ENCODE results near the gene TAPT1.

The TAPT1 gene

DNA sequence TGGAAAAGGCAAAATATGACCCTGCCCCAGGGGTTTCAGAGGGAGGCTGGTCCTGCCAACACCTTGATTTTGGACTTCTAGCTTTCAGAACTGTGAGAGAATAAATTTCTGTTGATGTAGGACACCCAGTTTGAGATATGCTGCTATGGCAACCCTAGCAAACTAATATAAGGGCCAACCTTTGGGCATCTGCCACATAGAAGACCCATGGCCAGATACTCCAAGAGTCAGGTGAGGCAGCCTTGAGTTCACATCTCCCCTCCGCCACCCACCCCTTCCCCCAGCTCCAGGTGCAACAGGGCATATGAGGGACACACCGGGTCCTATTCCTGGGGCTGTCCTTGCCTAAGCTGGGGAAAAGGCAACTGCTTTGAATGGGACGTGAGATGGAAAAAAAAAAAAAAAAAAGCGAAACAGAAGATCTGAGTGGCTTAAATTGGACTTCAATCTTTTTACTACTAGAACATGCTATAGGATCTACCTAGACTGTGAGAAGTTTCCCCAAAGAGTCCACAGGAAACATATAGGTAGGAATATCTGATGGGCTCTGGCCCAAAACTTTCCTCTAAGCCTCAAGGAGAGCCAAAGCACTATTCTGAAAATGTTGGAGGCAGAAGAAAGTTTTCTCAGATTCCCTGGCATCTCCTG, 85.9 kb downstream of the TAPT1 start:
- in situ Hi-C loops (cut with MboI; ENCODE audit: low sequenced_read_pairs), result no loop called here

GRCh38 chr4:16139066-16139945, 87.0 kb downstream of the TAPT1 start:
- in situ Hi-C loops (cut with MboI; ENCODE audit: low sequenced_read_pairs), result no loop called here

- in situ Hi-C loops (cut with MboI; ENCODE audit: low sequenced_read_pairs), result no loop called here
These were observed 89.4 kb downstream of the TAPT1 start for GRCh38 chr4:16136827-16137226.

- in situ Hi-C loops (cut with MboI; ENCODE audit: low sequenced_read_pairs), result no loop called here
These were observed 90.0 kb downstream of the TAPT1 start for GRCh38 chr4:16136311-16136710.

GRCh38 chr4:16133406-16133805, 92.9 kb downstream of the TAPT1 start:
- in situ Hi-C loops (cut with MboI; ENCODE audit: low sequenced_read_pairs), result no loop called here

GRCh38 chr4:16131293-16131692, 95.0 kb downstream of the TAPT1 start:
- in situ Hi-C loops (cut with MboI; ENCODE audit: low sequenced_read_pairs), result no loop called here

- in situ Hi-C loops (cut with MboI; ENCODE audit: low sequenced_read_pairs), result no loop called here
These were observed 96.9 kb downstream of the TAPT1 start for GRCh38 chr4:16129336-16129735.

DNA sequence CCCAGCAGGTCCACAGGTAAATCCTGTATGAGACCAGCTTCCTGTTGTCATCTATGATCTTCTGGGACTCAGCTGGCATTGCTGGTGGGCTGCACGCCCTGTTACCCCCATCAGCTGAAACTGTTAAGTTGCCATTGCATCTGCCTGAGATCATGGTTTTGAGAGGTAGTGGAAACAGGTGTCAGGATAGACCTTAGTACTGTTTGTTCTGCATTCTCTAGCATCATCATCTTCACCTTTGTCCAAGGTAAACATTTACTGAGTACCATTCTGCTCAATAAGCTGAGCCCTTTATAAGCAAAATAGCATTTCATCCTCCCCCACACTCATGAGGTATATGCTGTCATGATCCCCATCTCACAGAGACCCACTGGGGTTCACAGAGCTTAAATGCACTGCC, 99.6 kb downstream of the TAPT1 start:
- in situ Hi-C loops (cut with MboI; ENCODE audit: low sequenced_read_pairs), result no loop called here

DNA sequence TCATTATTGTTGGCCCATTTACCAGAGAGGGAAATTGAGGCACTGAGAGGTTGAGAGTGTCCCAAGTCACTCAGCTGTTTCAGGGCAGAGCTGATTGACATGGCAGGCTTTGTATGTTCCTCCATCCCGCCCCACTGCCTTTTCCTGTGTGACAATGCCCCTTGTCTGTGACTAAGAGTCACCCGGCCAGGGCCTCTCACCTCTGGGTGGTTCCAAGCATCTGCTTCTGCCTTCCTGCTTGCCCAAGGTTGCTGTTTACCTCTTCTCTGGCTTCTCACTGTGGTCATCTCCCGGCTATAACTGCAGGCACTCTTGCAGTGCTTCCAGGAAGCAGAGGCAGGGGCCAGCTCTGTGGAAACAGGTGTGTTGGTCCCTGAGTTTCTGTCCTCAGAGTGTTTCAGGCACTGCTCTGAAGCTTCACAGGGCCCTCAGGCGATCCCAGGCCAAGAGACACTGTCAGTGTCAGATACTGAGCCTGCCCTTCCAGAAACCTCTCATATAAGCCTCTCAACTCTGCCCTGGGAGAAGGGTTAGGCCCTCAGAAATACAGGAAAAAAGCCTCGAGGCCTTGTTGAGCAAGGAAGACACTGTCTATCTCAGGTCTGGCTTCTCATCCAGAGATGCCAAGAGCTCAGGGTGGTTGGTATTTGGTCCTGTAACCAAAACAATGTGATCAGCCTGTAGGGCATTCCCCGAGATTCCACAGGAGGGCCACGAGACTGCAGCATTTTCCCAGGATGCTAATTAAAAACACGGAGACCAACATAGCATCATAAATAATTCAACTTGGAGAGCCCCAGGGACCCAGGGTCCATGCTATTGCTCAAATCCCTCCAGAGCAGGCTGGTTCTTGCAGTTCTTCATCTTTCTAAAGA, 100.5 kb downstream of the TAPT1 start:
- in situ Hi-C loops (cut with MboI; ENCODE audit: low sequenced_read_pairs), result no loop called here

- in situ Hi-C loops (cut with MboI; ENCODE audit: low sequenced_read_pairs), result no loop called here
These were observed 102.0 kb downstream of the TAPT1 start for GRCh38 chr4:16124232-16124631.

- in situ Hi-C loops (cut with MboI; ENCODE audit: low sequenced_read_pairs), result no loop called here
These were observed 102.8 kb downstream of the TAPT1 start for GRCh38 chr4:16123356-16124084.

DNA sequence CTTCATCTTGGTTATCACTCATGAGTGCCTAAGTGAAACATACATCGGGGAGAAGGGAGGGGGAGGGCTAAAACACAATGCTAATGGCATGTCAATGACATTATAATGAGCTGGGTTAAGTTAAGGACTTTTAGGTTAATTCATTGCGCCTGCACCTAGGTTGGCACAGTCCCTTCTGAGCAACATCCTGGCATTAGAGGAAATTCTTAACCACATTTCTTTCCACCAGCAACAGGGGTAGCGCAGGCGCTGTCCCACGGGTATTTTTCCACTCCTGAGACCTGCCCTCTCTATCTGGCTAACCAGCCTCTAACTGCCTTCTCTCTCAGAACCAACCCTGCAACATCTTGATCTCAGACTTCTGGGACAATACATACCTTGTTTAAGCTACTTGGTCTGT, 103.5 kb downstream of the TAPT1 start:
- in situ Hi-C loops (cut with MboI; ENCODE audit: low sequenced_read_pairs), result no loop called here

- in situ Hi-C loops (cut with MboI; ENCODE audit: low sequenced_read_pairs), result no loop called here
These were observed 104.0 kb downstream of the TAPT1 start for GRCh38 chr4:16122308-16122711.

DNA sequence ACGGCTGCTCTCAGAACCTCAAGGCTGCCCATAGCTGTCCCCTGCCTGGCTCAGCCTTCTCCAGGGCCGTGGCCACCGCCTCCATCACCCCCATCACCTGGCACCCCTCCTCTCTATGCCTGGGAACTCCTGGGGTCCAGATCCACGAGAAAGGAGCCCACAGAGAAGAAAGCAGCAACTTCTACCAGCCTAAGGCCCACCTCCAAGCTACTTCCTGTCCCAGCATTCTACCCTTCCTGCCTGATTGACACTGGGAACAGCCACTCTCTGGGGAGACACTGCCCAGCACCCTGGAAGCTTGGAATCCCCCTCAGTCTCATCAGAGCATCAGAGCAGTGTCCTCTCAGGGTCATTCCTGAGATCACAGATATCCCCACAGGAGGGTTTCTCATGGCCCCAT, 105.6 kb downstream of the TAPT1 start:
- in situ Hi-C loops (cut with MboI; ENCODE audit: low sequenced_read_pairs), result no loop called here

- in situ Hi-C loops (cut with MboI; ENCODE audit: low sequenced_read_pairs), result no loop called here
These were observed 106.3 kb downstream of the TAPT1 start for GRCh38 chr4:16119981-16120380.

DNA sequence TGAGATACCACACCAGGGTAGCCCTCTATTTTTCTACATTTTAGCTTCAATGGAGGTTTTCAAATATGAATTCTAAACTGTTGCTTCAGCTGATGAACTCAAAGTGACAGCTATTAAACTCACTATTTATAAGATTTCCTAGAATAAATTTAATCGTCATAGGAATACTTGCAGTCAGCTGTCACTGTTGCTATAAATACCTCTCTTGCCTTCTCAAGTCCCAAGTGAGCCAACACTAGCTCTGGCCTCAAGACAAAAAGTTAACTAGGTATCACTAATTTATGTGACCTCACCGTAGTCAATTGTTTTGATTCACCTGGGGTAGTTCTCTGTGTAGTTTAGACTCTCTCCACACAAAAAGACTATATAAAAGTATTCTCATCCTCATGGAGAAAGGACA, 108.2 kb downstream of the TAPT1 start:
- in situ Hi-C loops (cut with MboI; ENCODE audit: low sequenced_read_pairs), result no loop called here

- in situ Hi-C loops (cut with MboI; ENCODE audit: low sequenced_read_pairs), result no loop called here
These were observed 109.1 kb downstream of the TAPT1 start for GRCh38 chr4:16117164-16117563.

DNA sequence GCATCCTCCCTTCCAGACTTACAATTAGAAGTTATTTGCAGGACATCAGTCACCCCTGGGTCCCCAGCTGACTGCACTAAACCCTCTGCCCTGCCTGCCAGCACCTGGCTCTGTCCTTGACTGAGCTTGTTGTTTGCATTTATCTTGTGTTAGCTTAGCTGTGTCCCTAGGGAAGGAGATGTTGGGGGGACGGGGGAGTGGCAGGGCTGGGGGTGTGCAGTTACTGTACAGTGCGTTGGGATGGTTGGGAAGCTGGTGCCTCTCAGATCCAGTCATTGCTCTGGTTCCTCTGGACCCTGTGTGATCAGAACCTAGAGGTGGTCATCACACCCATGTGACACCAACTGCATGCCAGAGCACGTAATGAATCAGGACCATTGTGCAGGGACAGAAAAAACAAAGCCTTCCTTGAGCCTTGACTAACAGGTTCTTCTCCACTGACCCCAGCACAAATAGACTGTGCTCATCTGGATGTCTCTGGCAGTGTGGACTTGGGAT, 109.7 kb downstream of the TAPT1 start:
- in situ Hi-C loops (cut with MboI; ENCODE audit: low sequenced_read_pairs), result no loop called here

DNA sequence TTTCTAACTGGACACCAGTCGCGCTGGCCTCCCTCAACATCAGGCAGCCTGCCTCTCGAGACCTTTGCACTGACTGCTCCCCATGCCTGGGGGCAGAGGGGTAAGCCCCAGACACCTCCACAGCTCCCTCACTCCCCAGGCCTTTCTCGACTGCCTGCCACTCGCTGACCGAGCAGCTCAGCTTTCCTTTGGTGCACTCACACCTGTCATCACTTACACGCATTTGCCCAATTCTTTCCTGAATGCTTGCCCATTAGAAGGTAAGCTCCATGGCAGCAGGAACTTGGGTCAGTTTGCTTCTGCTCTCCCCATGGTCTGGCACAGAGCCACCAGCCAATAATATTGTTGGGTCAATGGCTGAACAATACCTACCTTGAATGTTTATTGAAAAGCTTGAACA, 110.3 kb downstream of the TAPT1 start:
- in situ Hi-C loops (cut with MboI; ENCODE audit: low sequenced_read_pairs), result no loop called here

- in situ Hi-C loops (cut with MboI; ENCODE audit: low sequenced_read_pairs), result no loop called here
These were observed 111.7 kb downstream of the TAPT1 start for GRCh38 chr4:16114546-16114945.

- in situ Hi-C loops (cut with MboI; ENCODE audit: low sequenced_read_pairs), result no loop called here
These were observed 112.5 kb downstream of the TAPT1 start for GRCh38 chr4:16113741-16114140.
